ENCODE data around the gene HHAT. TPM values are rescaled to one million over a fixed set of nuclear protein-coding genes. Genes with fewer than 3 reads are reported as not detected.

Gene HHAT
- polyA plus RNA-seq, 3 donors = 1.1 to 1.6 (median 1.5) TPM

- Histone ChIP-seq H3K36me3 (replicated peaks in 1 of 2; ENCODE audit: control insufficient read depth in 1 of 2, insufficient read depth in 2 of 2, low read length in 2 of 2) (no peaks in the 10 kb centered on the region), H3K27ac (ENCODE audit: low read depth in 1 of 2, low read length in 2 of 2) (no peak overlapping the region), H3K79me2 (ENCODE audit: insufficient read depth, low read length) (no peaks in the 10 kb centered on the region), H2AFZ (ENCODE audit: insufficient read depth, low read depth, low read length, poor library complexity, severe bottlenecking) (no peak overlapping the region), H3K4me2 (replicated peaks; ENCODE audit: extremely low read depth, low read length, poor library complexity, severe bottlenecking) (no peak overlapping the region), H3K9ac (ENCODE audit: insufficient read depth, low read length, poor library complexity, severe bottlenecking) (no peak overlapping the region), H3K27me3 (ENCODE audit: control insufficient read depth in 2 of 2, insufficient read depth in 2 of 2, low read length in 2 of 2) (no peaks in the 10 kb centered on the region), H3K9me3 (replicated peaks in 1 of 2; ENCODE audit: control insufficient read depth in 1 of 2, insufficient read depth in 1 of 2, low read length in 2 of 2) (no peaks in the 10 kb centered on the region), H3K4me1 (ENCODE audit: control insufficient read depth in 1 of 2, insufficient read depth in 2 of 2, low read length in 2 of 2) (peaks cover 3 to 8% of the 10 kb centered on the region in 2 donors), H4K20me1 (ENCODE audit: insufficient read depth, low read length) (no peaks in the 10 kb centered on the region), H3K4me3 (replicated peaks in 1 of 3; ENCODE audit: low read depth in 2 of 3, low read length in 3 of 3) (no peak overlapping the region)
- Mint-ChIP-seq H3K27me3 (ENCODE audit: low read depth in 3 of 3) (peaks cover 0 to 2% (median 2%) of the 10 kb centered on the region in 3 donors), H3K27ac (no peak overlapping the region), H3K4me3 (no peak overlapping the region), H3K36me3 (no peaks in the 10 kb centered on the region), H3K9me3 (no peaks in the 10 kb centered on the region), H3K4me1 (peaks cover 11% of the 10 kb centered on the region)
- no peak for DNase-seq
- no peak for TF ChIP-seq CTCF (IDR thresholded peaks at IDR 0.05)
- intact Hi-C loops (cut with micrococcal nuclease) = no loop called here
- 83% methylated on average over 1 of the region's 1 CpG for WGBS (ENCODE audit: insufficient coverage)
These were observed 366.3 kb downstream of the HHAT start for GRCh38 chr1:210695026-210695425.

- Mint-ChIP-seq H3K27me3 (ENCODE audit: low read depth in 3 of 3) (peaks cover 1 to 4% (median 2%) of the 10 kb centered on the region in 3 donors), H3K36me3 (no peaks in the 10 kb centered on the region), H3K9me3 (peaks cover 0 to 4% (median 0%) of the 10 kb centered on the region in 7 donors), H3K4me1 (peaks cover 11% of the 10 kb centered on the region), H3K27ac (no peak overlapping the region), H3K4me3 (no peak overlapping the region)
- no peaks in the 10 kb centered on the region for H3K36me3 ChIP-seq (replicated peaks in 1 of 2; ENCODE audit: control insufficient read depth in 1 of 2, insufficient read depth in 2 of 2, low read length in 2 of 2)
- no CpG with 5 or more reads among the region's 1 CpG for WGBS (ENCODE audit: insufficient coverage)
- no peak overlapping the region for H3K4me2 ChIP-seq (replicated peaks; ENCODE audit: extremely low read depth, low read length, poor library complexity, severe bottlenecking)
- intact Hi-C loops (cut with micrococcal nuclease) = no loop called here
- no peak overlapping the region for H3K9ac ChIP-seq (ENCODE audit: insufficient read depth, low read length, poor library complexity, severe bottlenecking)
- no peak overlapping the region for H3K4me3 ChIP-seq (replicated peaks in 1 of 3; ENCODE audit: low read depth in 2 of 3, low read length in 3 of 3)
- H2AFZ ChIP-seq (ENCODE audit: insufficient read depth, low read depth, low read length, poor library complexity, severe bottlenecking) = no peak overlapping the region
- peaks cover 3 to 8% of the 10 kb centered on the region in 2 donors for H3K4me1 ChIP-seq (ENCODE audit: control insufficient read depth in 1 of 2, insufficient read depth in 2 of 2, low read length in 2 of 2)
- DNase-seq = no peak
- no peaks in the 10 kb centered on the region for H3K27me3 ChIP-seq (ENCODE audit: control insufficient read depth in 2 of 2, insufficient read depth in 2 of 2, low read length in 2 of 2)
- no peak for TF ChIP-seq CTCF (IDR thresholded peaks at IDR 0.05)
- no peak overlapping the region for H3K27ac ChIP-seq (ENCODE audit: low read depth in 1 of 2, low read length in 2 of 2)
- H4K20me1 ChIP-seq (ENCODE audit: insufficient read depth, low read length) = no peaks in the 10 kb centered on the region
- H3K79me2 ChIP-seq (ENCODE audit: insufficient read depth, low read length) = no peaks in the 10 kb centered on the region
- no peaks in the 10 kb centered on the region for H3K9me3 ChIP-seq (replicated peaks in 1 of 2; ENCODE audit: control insufficient read depth in 1 of 2, insufficient read depth in 1 of 2, low read length in 2 of 2)
These were observed 368.0 kb downstream of the HHAT start for GRCh38 chr1:210696709-210697108.
